NT2/D1 (cell line): ENCODE measurements around the gene CYB561D2.

Experiments used
- SUZ12 ChIP-seq: IDR thresholded peaks from 2 replicates; pipeline ENCODE4 v1.6.1; 2011; ENCODE audit not compliant: insufficient read length, insufficient read depth; ENCODE audit errors: extremely low read depth
- YY1 ChIP-seq: IDR thresholded peaks from 2 replicates; pipeline ENCODE4 v1.6.1; 2011; ENCODE audit not compliant: insufficient read length, insufficient read depth
- ZNF274 ChIP-seq: IDR thresholded peaks from 2 replicates; pipeline ENCODE4 v1.6.1; 2011; ENCODE audit warnings: mild to moderate bottlenecking, low read depth, low read length

- no peak for TF ChIP-seq YY1
- no peak for TF ChIP-seq SUZ12
- TF ChIP-seq ZNF274: no peak
Observed at GRCh38 chr3:50364573-50365079, 14.0 kb downstream of the CYB561D2 start.
